CD4-positive, alpha-beta T cell treated with Interleukin-15 for 4 hours (primary cell): ENCODE results near the gene RAB3C.
A peak's percentile ranks its signal among the peaks of the same experiment; 100 is the strongest.

ENCODE experiments used
- DNase-seq: peaks from one replicate; pipeline ENCODE4 v3.0.0-alpha.2; 2020; ENCODE audit warnings: low spot score

Gene RAB3C

DNA sequence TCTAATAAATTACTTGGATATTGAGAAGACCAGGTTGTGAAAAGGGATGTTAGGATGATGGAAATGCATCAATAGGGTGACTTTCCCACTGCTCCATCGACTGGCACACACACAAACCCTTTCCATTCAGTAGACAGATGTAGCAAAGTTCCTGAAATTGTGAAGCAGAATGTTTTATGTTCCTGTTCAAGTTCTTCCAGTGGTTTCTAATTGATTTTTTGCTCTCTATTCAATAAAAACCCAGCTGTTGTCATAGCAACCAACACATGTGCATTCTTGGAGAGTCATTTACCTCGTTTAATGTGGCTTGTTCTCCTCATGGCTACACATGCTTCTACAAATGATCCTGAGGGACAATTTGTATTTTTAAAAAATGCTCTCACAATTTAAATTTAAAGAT is 244.6 kb downstream of the RAB3C start:
- DNase-seq: no peak

DNA sequence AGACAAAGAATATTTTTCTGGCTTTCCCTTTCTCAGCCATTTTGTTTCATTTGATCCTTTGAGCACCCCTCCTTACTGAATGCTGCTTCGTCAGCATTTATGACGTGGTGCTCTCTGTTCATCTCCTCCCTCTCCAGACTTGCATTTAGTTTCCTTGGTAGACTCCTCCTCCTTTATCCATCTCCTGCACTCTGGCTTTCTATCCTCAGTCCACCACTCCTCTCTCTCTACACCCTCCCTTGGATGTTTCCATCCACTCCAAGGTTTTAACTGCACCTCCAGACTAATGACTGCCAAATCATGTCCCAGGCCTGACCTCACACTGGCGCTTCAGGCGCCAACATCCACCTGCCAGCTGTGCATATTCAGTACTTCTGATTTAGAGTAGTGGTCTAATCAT is 245.4 kb downstream of the RAB3C start:
- no peak for DNase-seq

- no peak for DNase-seq
Observed at GRCh38 chr5:58834242-58835225, 251.7 kb downstream of the RAB3C start.

DNA sequence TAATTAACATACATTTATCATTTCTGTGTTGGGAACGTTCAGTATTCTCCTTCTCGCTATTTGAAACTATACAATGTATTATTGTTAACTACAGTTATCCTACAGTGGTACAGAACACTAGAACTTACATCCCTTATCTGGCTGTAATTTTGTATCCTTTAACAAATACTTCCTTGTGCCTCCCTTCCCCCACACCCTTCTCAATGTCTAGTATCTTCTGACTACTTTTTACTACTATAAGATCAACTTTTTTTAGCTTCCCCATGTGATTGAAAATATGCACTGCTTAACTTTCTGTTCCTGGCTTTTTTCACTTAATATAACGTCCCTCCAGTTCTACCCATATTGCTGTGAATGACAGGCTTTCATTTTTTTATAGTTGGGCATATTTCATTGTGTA is 253.5 kb downstream of the RAB3C start:
- DNase-seq: no peak

DNA sequence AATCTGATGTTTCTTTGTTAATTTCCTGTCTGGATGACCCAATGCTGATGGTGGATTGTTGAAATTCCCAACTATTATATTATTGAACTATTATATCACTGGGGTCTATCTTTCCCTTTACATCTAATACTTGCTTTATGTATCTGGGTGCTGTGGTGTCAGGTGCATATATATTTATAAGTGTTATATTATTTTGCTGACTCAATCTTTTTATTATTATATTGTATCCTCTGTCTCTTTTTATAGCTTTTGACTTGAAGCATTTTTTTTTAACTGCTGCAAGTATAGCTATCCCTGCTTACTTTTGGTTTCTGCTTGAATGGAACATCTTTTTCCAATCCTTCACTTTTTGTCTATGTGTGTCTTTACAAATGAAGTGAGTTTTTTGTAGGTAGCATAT is 255.9 kb downstream of the RAB3C start:
- no peak for DNase-seq

GRCh38 chr5:58842852-58843251 is 260.0 kb downstream of the RAB3C start:
- DNase-seq: no peak

GRCh38 chr5:58844395-58844794 is 261.5 kb downstream of the RAB3C start:
- no peak for DNase-seq

DNA sequence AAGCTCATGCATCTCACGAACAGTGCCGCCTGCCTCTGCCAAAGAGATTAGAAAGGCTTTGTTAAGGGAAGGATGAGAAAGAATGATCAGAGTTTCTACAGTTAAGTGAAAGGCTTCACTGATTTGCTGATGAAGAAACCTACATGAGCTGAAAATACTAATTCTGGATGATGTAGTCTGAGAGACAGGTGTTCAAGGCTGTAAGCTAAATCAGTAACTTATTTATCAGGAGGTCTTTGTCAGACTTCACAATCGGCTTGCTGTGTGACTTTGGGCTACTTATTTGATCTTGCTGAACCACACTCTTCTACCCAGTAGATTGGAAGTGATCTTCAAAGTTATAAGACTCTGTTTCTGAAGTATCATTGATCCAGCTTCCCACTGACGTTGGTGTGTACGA is 264.2 kb downstream of the RAB3C start:
- no peak for DNase-seq

GRCh38 chr5:58849223-58849622 is 266.3 kb downstream of the RAB3C start:
- DNase-seq: no peak

GRCh38 chr5:58849921-58850667 is 267.2 kb downstream of the RAB3C start:
- no peak for DNase-seq

DNA sequence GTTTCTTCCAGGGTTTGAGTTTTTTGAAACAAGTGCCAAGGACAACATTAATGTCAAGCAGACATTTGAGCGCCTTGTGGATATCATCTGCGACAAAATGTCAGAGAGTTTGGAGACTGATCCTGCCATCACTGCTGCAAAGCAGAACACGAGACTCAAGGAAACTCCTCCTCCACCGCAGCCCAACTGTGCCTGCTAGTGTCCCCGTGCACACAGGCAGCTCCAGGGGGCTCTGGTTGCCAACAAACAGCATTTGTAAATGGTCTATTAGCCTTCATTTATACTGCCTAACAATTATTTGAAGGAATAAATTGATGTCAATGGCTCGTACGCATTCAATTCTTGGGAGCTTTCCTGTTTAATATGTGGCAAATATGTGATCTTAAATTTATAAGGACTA is 268.3 kb downstream of the RAB3C start:
- no peak for DNase-seq

DNA sequence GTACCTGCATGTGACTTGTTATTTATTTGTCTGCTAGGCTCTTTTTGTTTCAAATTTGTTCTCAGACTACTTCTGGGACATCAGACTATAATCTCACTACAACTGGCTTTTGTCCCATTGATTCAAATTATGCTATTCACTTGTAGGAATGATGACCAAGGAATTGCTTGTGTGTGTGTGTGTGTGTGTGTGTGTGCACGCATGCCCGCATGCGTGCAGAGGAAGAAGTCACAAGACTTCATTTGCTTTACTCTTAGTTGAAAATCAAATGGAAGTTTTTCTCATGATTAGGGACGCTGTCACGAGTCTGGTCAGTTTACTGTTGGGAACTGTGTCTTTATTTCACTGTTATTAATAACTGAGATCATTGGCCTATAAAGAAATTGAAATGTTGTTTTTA is 268.7 kb downstream of the RAB3C start:
- no peak for DNase-seq

GRCh38 chr5:58852566-58852965 is 269.7 kb downstream of the RAB3C start:
- no peak for DNase-seq

- DNase-seq: no peak
Observed at GRCh38 chr5:58854441-58854840, 271.6 kb downstream of the RAB3C start.

DNA sequence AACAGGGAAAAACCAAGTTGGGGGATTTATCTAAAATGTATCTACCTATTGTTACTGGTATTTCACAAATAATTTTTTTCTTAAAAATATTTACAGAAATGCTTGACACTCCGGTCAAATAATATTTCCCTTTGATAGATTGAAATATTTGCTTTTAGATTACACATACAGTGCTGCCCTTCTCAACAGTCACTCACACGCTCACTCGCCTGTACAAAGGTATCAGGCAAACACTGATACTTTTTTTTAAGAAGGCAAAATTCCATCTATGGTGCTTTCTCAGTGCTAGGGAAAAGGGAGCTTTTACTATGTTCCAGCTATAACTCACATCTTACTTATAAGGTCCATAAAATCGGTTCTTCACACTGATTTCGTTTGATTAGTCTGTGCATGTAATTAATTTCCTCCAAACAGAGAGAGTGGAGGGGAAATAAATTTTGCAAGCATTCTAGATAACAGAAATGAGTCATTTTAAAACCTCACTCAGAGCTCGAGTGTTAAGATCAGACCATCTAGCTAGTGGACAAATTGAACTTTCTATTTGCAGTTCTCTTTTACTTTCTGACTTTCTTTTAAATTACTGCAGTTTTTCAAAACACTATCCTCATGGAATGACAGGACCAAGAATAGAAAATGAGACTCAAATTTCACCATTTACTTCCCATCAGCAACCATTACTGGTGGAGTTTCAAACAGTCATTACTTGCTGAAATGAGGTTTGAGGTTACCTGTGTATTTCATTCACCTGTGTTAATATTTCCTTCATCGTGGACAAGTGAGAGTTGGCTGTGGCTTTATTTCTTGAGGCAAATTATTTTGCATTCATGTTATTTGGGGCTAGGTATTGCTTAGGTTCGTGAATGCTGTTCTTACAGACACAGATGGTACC is 273.2 kb downstream of the RAB3C start:
- no peak for DNase-seq

DNA sequence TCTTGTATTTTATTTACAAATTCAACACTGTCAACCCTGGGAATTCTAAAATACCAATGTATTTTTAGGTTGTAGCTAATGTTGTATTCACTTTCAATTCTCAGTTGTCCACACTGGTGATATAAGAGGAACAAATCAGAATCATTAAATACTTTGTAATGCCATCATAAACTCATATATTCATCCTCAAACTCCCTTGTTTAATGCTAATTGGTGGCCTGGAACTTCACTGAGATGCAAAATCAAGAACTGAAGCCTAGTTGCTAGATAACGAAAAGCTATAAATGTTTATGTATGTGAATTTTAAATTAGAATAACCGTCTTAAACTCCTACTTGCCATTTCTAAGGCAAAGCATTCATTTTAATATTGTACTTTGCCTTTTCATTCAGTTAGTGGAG is 274.7 kb downstream of the RAB3C start:
- DNase-seq: no peak

GRCh38 chr5:58860680-58861079 is 277.8 kb downstream of the RAB3C start:
- no peak for DNase-seq

DNA sequence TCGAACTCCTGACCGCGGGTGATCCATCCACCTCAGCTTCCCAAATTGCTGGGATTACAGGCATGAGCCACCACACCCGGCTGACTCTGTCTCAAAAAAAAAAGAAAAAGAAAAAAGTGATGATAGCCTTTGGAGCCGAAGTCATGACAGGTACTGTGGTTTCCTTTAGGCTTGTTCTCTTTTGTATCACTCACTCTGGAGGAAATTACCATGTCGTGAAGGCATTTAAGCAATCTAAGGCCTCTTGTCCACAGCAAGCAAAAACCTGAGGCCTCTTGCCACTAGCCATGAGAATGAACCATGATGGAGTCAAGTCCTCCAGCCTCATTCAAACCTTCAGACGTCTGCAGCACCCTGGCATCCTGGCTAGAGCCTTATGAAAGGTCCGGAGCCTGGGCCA is 286.1 kb downstream of the RAB3C start:
- DNase-seq: no peak

DNA sequence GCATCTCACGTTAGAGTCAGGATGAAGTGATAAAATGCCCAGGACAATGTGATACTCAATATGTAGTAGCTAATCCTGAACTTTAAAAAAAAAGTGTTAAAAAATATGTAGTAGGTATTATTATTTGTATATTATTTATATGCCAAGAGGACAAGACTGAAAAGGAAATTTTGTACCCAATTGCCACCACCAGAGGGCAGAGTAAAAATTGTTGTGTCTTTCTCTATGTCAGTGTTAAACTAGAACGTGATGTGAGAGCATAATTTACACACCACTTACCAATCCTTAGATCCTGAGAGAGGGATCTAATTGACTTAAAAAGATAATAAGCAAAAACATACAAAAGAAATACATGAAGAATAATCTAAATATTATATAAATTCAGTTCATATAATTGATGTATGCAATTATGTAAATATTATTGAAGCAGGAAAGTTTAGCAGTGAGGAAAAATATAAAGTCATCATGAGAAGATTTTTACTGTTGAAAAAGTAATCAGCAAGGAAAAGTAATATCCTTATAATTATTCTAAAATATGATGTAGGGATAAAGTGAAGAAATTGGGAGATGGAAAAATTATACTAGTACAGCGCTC is 288.9 kb downstream of the RAB3C start:
- DNase-seq: peak; percentile 30

GRCh38 chr5:58872670-58873273 is 289.9 kb downstream of the RAB3C start:
- no peak for DNase-seq

GRCh38 chr5:58875599-58875998 is 292.7 kb downstream of the RAB3C start:
- no peak for DNase-seq
